Activated T-helper 2 cell treated with anti-CD3 and anti-CD28 coated beads, Interferon-gamma antibody, Interleukin-2, Interleukin-4, amounts not matched to agents 10 μg/mL and 5 μg/mL and 100 μg/mL, durations not matched to agents 14 hours and 24 hours and 36 hours (primary cell): ENCODE measurements around the gene LPAR2. TPM values are rescaled to one million over a fixed set of nuclear protein-coding genes. Genes with fewer than 3 reads are reported as not detected.
A peak's percentile ranks its signal among the peaks of the same experiment; 100 is the strongest.
"Not testable (repeated sequence)": the region's sequence is repeated elsewhere in the genome, so short reads cannot be mapped to it uniquely, and the experiment has no call there.

ENCODE experiments used
- DNase-seq: peaks from one replicate; pipeline ENCODE4 v3.0.0; 2021; ENCODE audit warnings: low spot score
- H3K27ac Mint-ChIP-seq: one replicate; pipeline ENCODE4 v1.8.0; 2021; ENCODE audit warnings: mixed read lengths
- H3K27me3 Mint-ChIP-seq: one replicate; pipeline ENCODE4 v1.8.0; 2021; ENCODE audit warnings: low read depth, mixed read lengths
- H3K36me3 Mint-ChIP-seq: one replicate; pipeline ENCODE4 v1.8.0; 2021; ENCODE audit warnings: low read depth, mixed read lengths
- H3K4me1 Mint-ChIP-seq: one replicate; pipeline ENCODE4 v1.8.0; 2021; ENCODE audit warnings: low read depth, mixed read lengths
- H3K4me3 Mint-ChIP-seq: one replicate; pipeline ENCODE4 v1.8.0; 2021; ENCODE audit warnings: low read depth, mild to moderate bottlenecking, moderate library complexity, mixed read lengths
- H3K9me3 Mint-ChIP-seq: one replicate; pipeline ENCODE4 v1.8.0; 2021; ENCODE audit warnings: mixed read lengths
- intact Hi-C: fragments of 100-400 bp; cut with micrococcal nuclease; formaldehyde crosslinking; loops from one replicate; pipeline ENCODE4 v1.15.1; 2023
- total RNA-seq: library from RNA; stranded (reverse); gene quantifications from 2 replicates; pipeline ENCODE4 v1.2.3, GENCODE V29; 2022

LPAR2 gene
- total RNA-seq, 1 donor from 2014 or later = 29.8 TPM

- Mint-ChIP-seq H3K27me3 (no peaks in the 10 kb centered on the region), H3K4me3 (peak overlapping the region; percentile 85), H3K36me3 (peaks cover 31% of the 10 kb centered on the region), H3K4me1 (peaks cover 29% of the 10 kb centered on the region), H3K9me3 (no peaks in the 10 kb centered on the region), H3K27ac (peak overlapping the region; percentile 77)
- no peak for DNase-seq
- intact Hi-C loops = no loop called here
Observed at GRCh38 chr19:19619181-19619848, 8.7 kb downstream of the LPAR2 start.

- intact Hi-C loops = loop anchor here (1.0 kb wide), 2 partner anchors 20 to 45 kb away; partner anchors contain the start of gene ATP13A1
- Mint-ChIP-seq H3K9me3 (no peaks in the 10 kb centered on the region), H3K4me1 (peaks cover 33% of the 10 kb centered on the region)
Observed at GRCh38 chr19:19618219-19619051, 9.6 kb downstream of the LPAR2 start, which contains the start of gene PBX4. Gene PBX4 (minus strand): TSS chr19:19618687. CDS start chr19:19618629, 58 bp downstream.

GRCh38 chr19:19615086-19615485, 12.9 kb downstream of the LPAR2 start:
- H3K27me3 Mint-ChIP-seq = no peaks in the 10 kb centered on the region
- H3K36me3 Mint-ChIP-seq = peaks cover 35% of the 10 kb centered on the region
- H3K4me1 Mint-ChIP-seq = peaks cover 40% of the 10 kb centered on the region
- intact Hi-C loops = no loop called here
- no peaks in the 10 kb centered on the region for H3K9me3 Mint-ChIP-seq
- H3K4me3 Mint-ChIP-seq = peak overlapping the region; percentile 64
- peak overlapping the region; percentile 82 for H3K27ac Mint-ChIP-seq
- no peak for DNase-seq

More at GRCh38 chr19:19618219-19619051, 9.6 kb downstream of the LPAR2 start, which contains the start of gene PBX4:
- H3K36me3 Mint-ChIP-seq = peaks cover 28% of the 10 kb centered on the region
- H3K27ac Mint-ChIP-seq = peak within 1 kb of the TSS; percentile 87
- DNase-seq = peak; percentile 99
- H3K4me3 Mint-ChIP-seq = peak within 1 kb of the TSS; percentile 91
- H3K27me3 Mint-ChIP-seq = no peaks in the 10 kb centered on the region

GRCh38 chr19:19613506-19613905, 14.5 kb downstream of the LPAR2 start:
- Mint-ChIP-seq H3K9me3 (no peaks in the 10 kb centered on the region), H3K27me3 (no peaks in the 10 kb centered on the region), H3K36me3 (peaks cover 43% of the 10 kb centered on the region), H3K4me3 (no peak overlapping the region), H3K4me1 (peaks cover 39% of the 10 kb centered on the region), H3K27ac (no peak overlapping the region)
- intact Hi-C loops = no loop called here
- DNase-seq = no peak

- H3K4me3 Mint-ChIP-seq = no peak overlapping the region
- no peak overlapping the region for H3K27ac Mint-ChIP-seq
- H3K9me3 Mint-ChIP-seq = no peaks in the 10 kb centered on the region
- peaks cover 32% of the 10 kb centered on the region for H3K4me1 Mint-ChIP-seq
- H3K36me3 Mint-ChIP-seq = peaks cover 49% of the 10 kb centered on the region
- intact Hi-C loops = no loop called here
- H3K27me3 Mint-ChIP-seq = no peaks in the 10 kb centered on the region
- DNase-seq = no peak
Observed at GRCh38 chr19:19610376-19611202, 17.4 kb downstream of the LPAR2 start.

- H3K27me3 Mint-ChIP-seq, intact Hi-C loops, H3K9me3 Mint-ChIP-seq, DNase-seq, H3K27ac Mint-ChIP-seq, H3K4me3 Mint-ChIP-seq: not testable (repeated sequence)
- Mint-ChIP-seq H3K36me3 (peaks cover 36% of the 10 kb centered on the region), H3K4me1 (peaks cover 34% of the 10 kb centered on the region)
Observed at GRCh38 chr19:19606686-19607085, 21.3 kb downstream of the LPAR2 start.

GRCh38 chr19:19606021-19606420, 22.0 kb downstream of the LPAR2 start:
- peaks cover 40% of the 10 kb centered on the region for H3K36me3 Mint-ChIP-seq
- H3K4me3 Mint-ChIP-seq = peak overlapping the region; percentile 45
- H3K9me3 Mint-ChIP-seq = peaks cover 2% of the 10 kb centered on the region
- no peak for DNase-seq
- H3K27ac Mint-ChIP-seq = peak overlapping the region; percentile 84
- peaks cover 40% of the 10 kb centered on the region for H3K4me1 Mint-ChIP-seq
- H3K27me3 Mint-ChIP-seq = no peaks in the 10 kb centered on the region
- intact Hi-C loops = no loop called here

GRCh38 chr19:19602713-19603324, 25.2 kb downstream of the LPAR2 start:
- H3K27me3 Mint-ChIP-seq = no peaks in the 10 kb centered on the region
- peaks cover 32% of the 10 kb centered on the region for H3K36me3 Mint-ChIP-seq
- H3K27ac Mint-ChIP-seq = peak overlapping the region; percentile 94
- intact Hi-C loops = no loop called here
- DNase-seq = no peak
- H3K4me3 Mint-ChIP-seq = peak overlapping the region; percentile 20
- H3K9me3 Mint-ChIP-seq = peaks cover 4% of the 10 kb centered on the region
- H3K4me1 Mint-ChIP-seq = peaks cover 50% of the 10 kb centered on the region

GRCh38 chr19:19602136-19602712, 25.8 kb downstream of the LPAR2 start:
- H3K27ac Mint-ChIP-seq = peak overlapping the region; percentile 94
- H3K4me3 Mint-ChIP-seq = no peak overlapping the region
- no peaks in the 10 kb centered on the region for H3K27me3 Mint-ChIP-seq
- peaks cover 4% of the 10 kb centered on the region for H3K9me3 Mint-ChIP-seq
- peaks cover 36% of the 10 kb centered on the region for H3K36me3 Mint-ChIP-seq
- H3K4me1 Mint-ChIP-seq = peaks cover 56% of the 10 kb centered on the region
- intact Hi-C loops = no loop called here
- DNase-seq = no peak

GRCh38 chr19:19600793-19601330, 27.2 kb downstream of the LPAR2 start:
- H3K27ac Mint-ChIP-seq = peak overlapping the region; percentile 94
- DNase-seq = no peak
- no peaks in the 10 kb centered on the region for H3K27me3 Mint-ChIP-seq
- peak overlapping the region; percentile 41 for H3K4me3 Mint-ChIP-seq
- H3K9me3 Mint-ChIP-seq = peaks cover 4% of the 10 kb centered on the region
- intact Hi-C loops = no loop called here
- peaks cover 53% of the 10 kb centered on the region for H3K4me1 Mint-ChIP-seq
- peaks cover 37% of the 10 kb centered on the region for H3K36me3 Mint-ChIP-seq

- peak; percentile 66 for DNase-seq
- intact Hi-C loops = loop anchor here (1.0 to 5.0 kb wide), 5 partner anchors 10 to 212 kb away; partner anchors contain the start of genes ATP13A1, GMIP and PBX4
- peaks cover 63% of the 10 kb centered on the region for H3K4me1 Mint-ChIP-seq
- not testable (repeated sequence) for H3K9me3 Mint-ChIP-seq, H3K27me3 Mint-ChIP-seq
- H3K27ac Mint-ChIP-seq = peak overlapping the region; percentile 99
- H3K36me3 Mint-ChIP-seq = peaks cover 49% of the 10 kb centered on the region
- peak overlapping the region; percentile 73 for H3K4me3 Mint-ChIP-seq
Observed at GRCh38 chr19:19598728-19599451, 29.1 kb downstream of the LPAR2 start.
